ENCODE results near the gene IKBIP. TPM values are rescaled to one million over a fixed set of nuclear protein-coding genes. Genes with fewer than 3 reads are reported as not detected.

Gene IKBIP
- total and polyA plus RNA-seq, 2 donors (not counting 1 experiment from before 2014, with no cell fraction given) = 1.7 to 12.0 TPM

GRCh38 chr12:98594050-98594835, 50.3 kb downstream of the IKBIP start:
- Histone ChIP-seq H3K9ac (ENCODE audit: low read length) (peak overlapping the region; percentile 93), H3K79me2 (ENCODE audit: control insufficient read depth, insufficient read depth, low read length) (peaks cover 43% of the 10 kb centered on the region), H3K9me3 (ENCODE audit: control extremely low read depth in 1 of 3, control insufficient read depth in 2 of 3, insufficient read depth in 1 of 3, low read length in 2 of 3) (no peaks in the 10 kb centered on the region), H3K27me3 (replicated peaks in 1 of 4; ENCODE audit: control extremely low read depth in 1 of 4, control insufficient read depth in 3 of 4, insufficient read depth in 4 of 4, low read length in 3 of 4) (no peaks in the 10 kb centered on the region), H3K4me3 (ENCODE audit: control extremely low read depth in 1 of 5, extremely low read depth in 1 of 5, insufficient read depth in 1 of 5, low read depth in 2 of 5, low read length in 4 of 5) (peak overlapping the region; percentile 91 to 100 (median 96)), H3K4me2 (replicated peaks; ENCODE audit: low read depth, low read length, poor library complexity, severe bottlenecking) (peak overlapping the region; percentile 85), H2AFZ (ENCODE audit: insufficient read depth, low read depth, low read length, poor library complexity, severe bottlenecking) (peak overlapping the region; percentile 51), H3K36me3 (replicated peaks in 1 of 2; ENCODE audit: control extremely low read depth in 1 of 2, control insufficient read depth in 1 of 2, extremely low read depth in 1 of 2, insufficient read depth in 2 of 2, low read length in 1 of 2) (peaks cover 4 to 36% of the 10 kb centered on the region in 2 experiments), H3K27ac (ENCODE audit: low read length in 2 of 2) (peak overlapping the region; percentile 96 to 98), H4K20me1 (ENCODE audit: control insufficient read depth, insufficient read depth, low read length, poor library complexity, severe bottlenecking) (no peaks in the 10 kb centered on the region), H3K4me1 (ENCODE audit: control insufficient read depth in 2 of 2, insufficient read depth in 2 of 2, low read length in 2 of 2) (peaks cover 20 to 25% of the 10 kb centered on the region in 2 donors)
- Mint-ChIP-seq H3K4me3 (peak overlapping the region; percentile 91), H3K27me3 (no peaks in the 10 kb centered on the region), H3K27ac (peak overlapping the region; percentile 98), H3K4me1 (peaks cover 34% of the 10 kb centered on the region), H3K9me3 (ENCODE audit: insufficient read depth) (no peaks in the 10 kb centered on the region)
- TF ChIP-seq CTCF (IDR thresholded peaks at IDR 0.05) = no peak
- no peak for TF ChIP-seq EZH2 (IDR thresholded peaks at IDR 0.05; ENCODE audit: borderline replicate concordance, insufficient read depth, low read depth, low read length, poor library complexity, severe bottlenecking)
- no peak for DNase-seq
- CTCF ChIA-PET = interaction anchor here (1.1 to 5.3 kb wide), 7 partner anchors 18 to 86 kb away, joined by 3 to 31 read pairs (median 8); partner anchors contain the start of genes APAF1 and IKBIP
- under 1% methylated on average over 30 of the region's 35 CpGs for WGBS (ENCODE audit: insufficient coverage)
- POLR2A ChIA-PET = interaction anchor here (0.6 to 2.6 kb wide), 9 partner anchors 9 to 91 kb away, joined by 3 to 21 read pairs (median 3); partner anchors contain the start of genes APAF1 and IKBIP
- ATAC-seq (ENCODE audit: low read depth) = no peak
- intact Hi-C loops (cut with micrococcal nuclease) = no loop called here

All from B cell (primary cell).